ENCODE results near the gene BST2. TPM values are rescaled to one million over a fixed set of nuclear protein-coding genes. Genes with fewer than 3 reads are reported as not detected.

BST2 gene
- total RNA-seq, 1 donor from 2014 or later, result 97.8 TPM

GRCh38 chr19:17358395-17358794, 47.0 kb downstream of the BST2 start:
- peaks cover 27% of the 10 kb centered on the region for H3K4me1 Mint-ChIP-seq (ENCODE audit: unreplicated experiment)

GRCh38 chr19:17357724-17358123, 47.7 kb downstream of the BST2 start:
- Mint-ChIP-seq H3K9me3 (ENCODE audit: unreplicated experiment) (no peaks in the 10 kb centered on the region), H3K27me3 (ENCODE audit: unreplicated experiment) (peaks cover 15% of the 10 kb centered on the region), H3K27ac (ENCODE audit: unreplicated experiment) (no peak overlapping the region), H3K36me3 (ENCODE audit: low read depth, unreplicated experiment) (peaks cover 55% of the 10 kb centered on the region), H3K4me1 (ENCODE audit: unreplicated experiment) (peaks cover 32% of the 10 kb centered on the region), H3K4me3 (ENCODE audit: unreplicated experiment) (no peak overlapping the region)
- no peak for TF ChIP-seq CTCF (IDR thresholded peaks at IDR 0.05; ENCODE audit: unreplicated experiment)
- DNase-seq (ENCODE audit: low spot score), result no peak

More at GRCh38 chr19:17358395-17358794, 47.0 kb downstream of the BST2 start:
- no peak overlapping the region for H3K27ac Mint-ChIP-seq (ENCODE audit: unreplicated experiment)
- H3K27me3 Mint-ChIP-seq (ENCODE audit: unreplicated experiment), result peaks cover 9% of the 10 kb centered on the region
- no peak for DNase-seq (ENCODE audit: low spot score)
- peaks cover 51% of the 10 kb centered on the region for H3K36me3 Mint-ChIP-seq (ENCODE audit: low read depth, unreplicated experiment)
- H3K9me3 Mint-ChIP-seq (ENCODE audit: unreplicated experiment), result no peaks in the 10 kb centered on the region
- no peak overlapping the region for H3K4me3 Mint-ChIP-seq (ENCODE audit: unreplicated experiment)
- TF ChIP-seq CTCF (IDR thresholded peaks at IDR 0.05; ENCODE audit: unreplicated experiment), result no peak

GRCh38 chr19:17357078-17357666, 48.3 kb downstream of the BST2 start:
- H3K4me1 Mint-ChIP-seq (ENCODE audit: unreplicated experiment), result peaks cover 30% of the 10 kb centered on the region
- H3K27ac Mint-ChIP-seq (ENCODE audit: unreplicated experiment), result no peak overlapping the region
- DNase-seq (ENCODE audit: low spot score), result no peak
- no peak for TF ChIP-seq CTCF (IDR thresholded peaks at IDR 0.05; ENCODE audit: unreplicated experiment)
- no peaks in the 10 kb centered on the region for H3K9me3 Mint-ChIP-seq (ENCODE audit: unreplicated experiment)
- peaks cover 52% of the 10 kb centered on the region for H3K36me3 Mint-ChIP-seq (ENCODE audit: low read depth, unreplicated experiment)
- H3K27me3 Mint-ChIP-seq (ENCODE audit: unreplicated experiment), result peaks cover 17% of the 10 kb centered on the region
- peak overlapping the region; percentile 81 for H3K4me3 Mint-ChIP-seq (ENCODE audit: unreplicated experiment)

- no peak for DNase-seq (ENCODE audit: low spot score)
- TF ChIP-seq CTCF (IDR thresholded peaks at IDR 0.05; ENCODE audit: unreplicated experiment), result no peak
- peaks cover 27% of the 10 kb centered on the region for H3K27me3 Mint-ChIP-seq (ENCODE audit: unreplicated experiment)
- H3K9me3 Mint-ChIP-seq (ENCODE audit: unreplicated experiment), result no peaks in the 10 kb centered on the region
- H3K4me3 Mint-ChIP-seq (ENCODE audit: unreplicated experiment), result peak overlapping the region; percentile 80
- H3K4me1 Mint-ChIP-seq (ENCODE audit: unreplicated experiment), result peaks cover 30% of the 10 kb centered on the region
- peak overlapping the region; percentile 86 for H3K27ac Mint-ChIP-seq (ENCODE audit: unreplicated experiment)
- peaks cover 39% of the 10 kb centered on the region for H3K36me3 Mint-ChIP-seq (ENCODE audit: low read depth, unreplicated experiment)
Measured at GRCh38 chr19:17353386-17353785, 52.0 kb downstream of the BST2 start.

Other genes with a start within 250 kb of the BST2 start
- 13.0 TPM for gene USE1, start 190.3 kb downstream of the BST2 start, total RNA-seq (ENCODE audit: unreplicated experiment)
- 16.5 TPM for gene OCEL1, start 179.4 kb downstream of the BST2 start, total RNA-seq (ENCODE audit: unreplicated experiment)
- 69.9 TPM for gene NR2F6, start 159.7 kb downstream of the BST2 start, total RNA-seq (ENCODE audit: unreplicated experiment)
- 54.2 TPM for gene USHBP1, start 140.9 kb downstream of the BST2 start, total RNA-seq (ENCODE audit: unreplicated experiment)
- gene BABAM1, start 138.2 kb downstream of the BST2 start, total RNA-seq (ENCODE audit: unreplicated experiment), result 136 TPM
- gene ANKLE1, start 123.7 kb downstream of the BST2 start, total RNA-seq (ENCODE audit: unreplicated experiment), result 2.3 TPM
- 8.9 TPM for gene ABHD8, start 102.2 kb downstream of the BST2 start, total RNA-seq (ENCODE audit: unreplicated experiment)
- 60.2 TPM for gene MRPL34, start 99.8 kb downstream of the BST2 start, total RNA-seq (ENCODE audit: unreplicated experiment)
- 44.7 TPM for gene DDA1, start 96.1 kb downstream of the BST2 start, total RNA-seq (ENCODE audit: unreplicated experiment)
- 19.0 TPM for gene ANO8, start 70.8 kb downstream of the BST2 start, total RNA-seq (ENCODE audit: unreplicated experiment)
- gene GTPBP3, start 68.1 kb downstream of the BST2 start, total RNA-seq (ENCODE audit: unreplicated experiment), result 27.3 TPM
- 1,569 TPM for gene PLVAP, start 28.3 kb downstream of the BST2 start, total RNA-seq (ENCODE audit: unreplicated experiment)
- gene CCDC194, start 11.4 kb downstream of the BST2 start, total RNA-seq (ENCODE audit: unreplicated experiment), result 2.7 TPM
- gene MVB12A, start 14.4 kb upstream of the BST2 start, total RNA-seq (ENCODE audit: unreplicated experiment), result 107 TPM
- gene TMEM221, start 43.0 kb upstream of the BST2 start, total RNA-seq (ENCODE audit: unreplicated experiment), result 1.4 TPM
- not detected for gene NXNL1, start 55.3 kb upstream of the BST2 start, total RNA-seq (ENCODE audit: unreplicated experiment)
- 30.2 TPM for gene SLC27A1, start 64.9 kb upstream of the BST2 start, total RNA-seq (ENCODE audit: unreplicated experiment)
- gene PGLS, start 106.0 kb upstream of the BST2 start, total RNA-seq (ENCODE audit: unreplicated experiment), result 184 TPM
- gene COLGALT1, start 150.0 kb upstream of the BST2 start, total RNA-seq (ENCODE audit: unreplicated experiment), result 257 TPM